K562 (cell line): Measurements from ENCODE around the gene NUP62CL. TPM values are rescaled to one million over a fixed set of nuclear protein-coding genes. Genes with fewer than 3 reads are reported as not detected.

Experiments
- ATAC-seq: fragments of 200-7000 bp; cut with Tn5 transposase; 3 replicates; pipeline ENCODE4 v1.9.1; 2020; ENCODE audit warnings: moderate library complexity
- BruUV-seq: library from RNA; stranded (reverse); fragments of 400-500 nt; replicated peaks from 2 replicates; lab custom pipeline; 2021; lab: Mats Ljungman, UMichigan
- CTCF ChIA-PET: fragments of 300-600 bp; formaldehyde crosslinking; extraction: SDS; loops from one replicate; lab custom pipeline; 2021; ENCODE audit warnings: low intra/inter-chr PET ratio; lab: Yijun Ruan, JAX
- POLR2A ChIA-PET: fragments of 300-600, 350-650 bp; sonication (Branson Sonifier 250); formaldehyde crosslinking; extraction: SDS; loops from one replicate; lab custom pipeline; 2021; ENCODE audit warnings: antibody characterized with exemption, inconsistent platforms; lab: Yijun Ruan, JAX
- DNase-seq, 4 experiments: peaks; one replicate each; pipeline versions ENCODE4 v3.0.0 to v3.0.0-alpha.2; 2011 to 2018; ENCODE audit warnings: low spot score in 3 of 4, mixed read lengths in 3 of 4; ENCODE audit errors: extremely low read depth in 1 of 4
- FAIRE-seq: peaks from 2 replicates; lab custom pipeline; 2011; peaks lifted over from hg19 to GRCh38; lab: Jason Lieb, UNC
- H2AFZ ChIP-seq: 2 replicates; pipeline ENCODE4 v1.6.0; 2011; ENCODE audit warnings: low read depth, low read length, control low read depth, inconsistent platforms
- H3K27ac ChIP-seq: fragments of 200-600 bp; 3 replicates; pipeline ENCODE4 v1.8.0; 2011; ENCODE audit warnings: low read depth, mild to moderate bottlenecking, control low read depth, inconsistent platforms, low read length, moderate library complexity, mixed read lengths; ENCODE audit errors: extremely low read depth
- H3K27me3 ChIP-seq, 2 experiments: fragments of 300-600 bp in 1 of 2; 2 replicates in 1 of 2; 3 replicates in 1 of 2; pipeline versions ENCODE4 v1.6.0 to v1.8.0; 2011; ENCODE audit warnings: inconsistent platforms in 2 of 2, low read length in 2 of 2, mild to moderate bottlenecking in 1 of 2, mixed read lengths in 1 of 2, moderate library complexity in 1 of 2; ENCODE audit not compliant: control insufficient read depth in 2 of 2, insufficient read depth in 2 of 2
- H3K36me3 ChIP-seq: fragments of 300-600 bp; 3 replicates; pipeline ENCODE4 v1.8.0; 2011; ENCODE audit warnings: mild to moderate bottlenecking, low read length, inconsistent platforms; ENCODE audit not compliant: control insufficient read depth, insufficient read depth
- H3K4me1 ChIP-seq, 2 experiments: fragments of 200-600 bp in 1 of 2; replicated peaks in 1 of 2; 2 replicates in 1 of 2; 3 replicates in 1 of 2; pipeline versions ENCODE4 v1.5.1 to v1.8.0; 2011; ENCODE audit warnings: inconsistent platforms in 2 of 2, low read length in 2 of 2, mild to moderate bottlenecking in 1 of 2, mixed read lengths in 1 of 2, moderate library complexity in 1 of 2; ENCODE audit not compliant: control insufficient read depth in 2 of 2, insufficient read depth in 2 of 2
- H3K4me2 ChIP-seq: 2 replicates; pipeline ENCODE4 v1.6.1; 2011; ENCODE audit warnings: low read length, control low read depth, inconsistent platforms, mixed read lengths; ENCODE audit not compliant: insufficient read depth
- H3K4me3 ChIP-seq: fragments of 200-600 bp; sonication (generic), shearing (Covaris generic); 2 replicates; pipeline ENCODE4 v1.5.1; 2016; ENCODE audit warnings: control low read depth, inconsistent platforms
- H3K79me2 ChIP-seq: fragments of 200-600 bp; 3 replicates; pipeline ENCODE4 v1.8.0; 2011; ENCODE audit warnings: low read length, inconsistent platforms; ENCODE audit not compliant: control insufficient read depth, insufficient read depth
- H3K9ac ChIP-seq, 2 experiments: 2 replicates each; pipeline versions ENCODE4 v1.6.0 to v1.6.1; 2011; ENCODE audit warnings: low read depth in 2 of 2, low read length in 2 of 2, control low read depth in 1 of 2, inconsistent platforms in 1 of 2, mild to moderate bottlenecking in 1 of 2, mixed read lengths in 1 of 2; ENCODE audit not compliant: insufficient read depth in 1 of 2
- H3K9me1 ChIP-seq: one replicate; pipeline ENCODE4 v1.6.0; 2011; ENCODE audit warnings: inconsistent platforms, mild to moderate bottlenecking, low read length, moderate library complexity; ENCODE audit not compliant: control insufficient read depth, insufficient read depth
- H3K9me3 ChIP-seq: replicated peaks from 2 replicates; pipeline ENCODE4 v1.5.1; 2011; ENCODE audit warnings: low read depth, low read length, inconsistent platforms; ENCODE audit not compliant: control insufficient read depth, insufficient read depth
- H4K20me1 ChIP-seq: replicated peaks from 2 replicates; pipeline ENCODE4 v1.6.1; 2011; ENCODE audit warnings: low read length, inconsistent platforms, mixed read lengths; ENCODE audit not compliant: control insufficient read depth, insufficient read depth
- FIP1L1 ChIP-seq: fragments of 200-400 bp; formaldehyde crosslinking; IDR thresholded peaks from 2 replicates; pipeline ENCODE4 v1.6.1; 2018; ENCODE audit warnings: mild to moderate bottlenecking, low read depth, low read length; ENCODE audit not compliant: poor library complexity, severe bottlenecking
- SETDB1 ChIP-seq: IDR thresholded peaks from one replicate; pipeline ENCODE4 v1.6.1; 2012; ENCODE audit warnings: low read length, control low read depth, inconsistent platforms
- YY1 ChIP-seq, 3 experiments: IDR thresholded peaks; 2 replicates each; pipeline ENCODE4 v1.6.1; 2011; ENCODE audit warnings: low read length in 2 of 3, mild to moderate bottlenecking in 2 of 3, moderate library complexity in 2 of 3, borderline replicate concordance in 1 of 3, control low read depth in 1 of 3, low read depth in 1 of 3; ENCODE audit not compliant: insufficient read depth in 3 of 3, insufficient replicate concordance in 2 of 3, control insufficient read depth in 1 of 3, insufficient read length in 1 of 3; ENCODE audit errors: extremely low read depth in 1 of 3
- ZNF584 ChIP-seq: fragments of 200-800 bp; sonication (Bioruptor generic); IDR thresholded peaks from 2 replicates; pipeline ENCODE4 v1.6.1; 2016; ENCODE audit warnings: low read depth, mild to moderate bottlenecking, missing genetic modification characterization, missing compliant biosample characterization
- WGBS: fragments of 100-300 bp; shearing (Covaris generic); methylation state at CpG from one replicate; pipeline ENCODE4 v1.1.6; 2016; ENCODE audit warnings: low coverage, mixed read lengths; ENCODE audit not compliant: insufficient coverage; ENCODE audit errors: missing lambda C conversion rate; 5-methylcytosine and 5-hydroxymethylcytosine counted together
- in situ Hi-C: fragments of 300-500 bp; cut with MboI; formaldehyde crosslinking; loops from 4 replicates; pipeline ENCODE4 v1.15.0; 2018; ENCODE audit warnings: inconsistent platforms, mixed read lengths
- intact Hi-C: fragments of 100-400 bp; cut with micrococcal nuclease; formaldehyde crosslinking; loops from 2 replicates; pipeline ENCODE4 v1.14.2; 2022
- polyA plus RNA-seq, 8 experiments: library from polyadenylated mRNA; depleted of rRNA in 4 of 8; stranded (reverse) in 5 of 8; unstranded in 3 of 8; fragments of >200 nt; fragmentation: Nextera tagmentation in 2 of 8; fragmentation: Illumina TruSeq in 1 of 8; extraction: Ambion mirVana in 2 of 8; extraction: Trizol in 1 of 8; gene quantifications; 2 replicates each; pipeline versions ENCODE4 v1.2.1 to v1.2.3, GENCODE V29; 2011 to 2014; ENCODE audit warnings: inconsistent platforms in 1 of 8, missing spikeins in 1 of 8
- total RNA-seq, 7 experiments: library from RNA; depleted of rRNA in 6 of 7; stranded (reverse); fragments of >200 nt in 6 of 7; fragmentation: Illumina TruSeq in 2 of 7; extraction: Trizol in 2 of 7; gene quantifications; 2 replicates each; pipeline versions ENCODE4 v1.2.1 to v1.2.3, GENCODE V29; 2011 to 2021; ENCODE audit warnings: low replicate concordance in 1 of 7
- TF ChIP-seq, protein P1 (sequence below): fragments of 250-450 bp; sonication (Bioruptor Pico); IDR thresholded peaks from 2 replicates; pipeline ENCODE4 v1.4.0; 2020; ENCODE audit warnings: mild to moderate bottlenecking, moderate library complexity

The NUP62CL gene
- total and polyA plus RNA-seq, 9 of the 15 experiments (the other 6 are each of a cell fraction or from before 2014, with no cell fraction given) = 29.7 to 101 (median 42.7) TPM

DNA sequence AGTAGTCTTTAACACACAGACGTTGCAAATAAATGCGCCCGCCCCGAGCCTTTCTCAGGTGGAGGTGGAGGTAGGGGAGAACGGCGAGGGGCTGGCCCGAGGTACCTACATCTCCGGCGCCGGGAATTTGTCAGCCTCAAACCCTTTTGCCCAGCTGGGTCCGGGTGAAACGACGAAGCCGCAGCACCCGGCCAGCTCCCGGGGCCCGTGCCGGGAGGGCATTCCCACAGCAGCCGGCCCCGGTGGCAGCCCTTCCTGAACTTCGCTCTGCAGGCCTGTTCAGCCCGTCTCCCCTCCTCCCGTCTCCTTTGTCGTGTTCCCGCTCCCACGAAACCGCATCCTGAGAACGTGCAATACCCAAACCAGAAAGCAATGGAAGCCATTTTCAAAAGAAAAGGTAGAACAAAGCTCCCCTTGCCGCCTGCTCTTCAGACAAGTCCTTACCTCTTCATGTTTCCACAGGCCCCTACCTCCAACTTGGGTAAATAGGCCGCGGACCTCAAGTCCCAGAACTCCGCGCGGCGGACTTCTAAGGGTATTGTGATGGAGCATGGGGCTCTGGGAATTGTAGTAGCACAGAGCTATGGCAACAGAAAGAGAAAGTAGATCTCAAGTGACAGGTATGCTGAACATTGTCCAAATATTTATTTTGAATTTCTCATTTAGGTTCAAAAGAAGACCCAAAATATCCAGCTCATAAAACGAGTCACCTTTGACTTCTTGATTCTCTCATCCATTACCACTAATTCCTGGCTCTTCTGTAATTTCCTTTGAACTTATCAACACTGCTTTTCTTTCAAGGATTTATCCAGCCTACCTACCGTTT lies 87.7 kb downstream of the NUP62CL start, which contains the start of gene RBM41 (continued):
- TF ChIP-seq, protein P1, sequence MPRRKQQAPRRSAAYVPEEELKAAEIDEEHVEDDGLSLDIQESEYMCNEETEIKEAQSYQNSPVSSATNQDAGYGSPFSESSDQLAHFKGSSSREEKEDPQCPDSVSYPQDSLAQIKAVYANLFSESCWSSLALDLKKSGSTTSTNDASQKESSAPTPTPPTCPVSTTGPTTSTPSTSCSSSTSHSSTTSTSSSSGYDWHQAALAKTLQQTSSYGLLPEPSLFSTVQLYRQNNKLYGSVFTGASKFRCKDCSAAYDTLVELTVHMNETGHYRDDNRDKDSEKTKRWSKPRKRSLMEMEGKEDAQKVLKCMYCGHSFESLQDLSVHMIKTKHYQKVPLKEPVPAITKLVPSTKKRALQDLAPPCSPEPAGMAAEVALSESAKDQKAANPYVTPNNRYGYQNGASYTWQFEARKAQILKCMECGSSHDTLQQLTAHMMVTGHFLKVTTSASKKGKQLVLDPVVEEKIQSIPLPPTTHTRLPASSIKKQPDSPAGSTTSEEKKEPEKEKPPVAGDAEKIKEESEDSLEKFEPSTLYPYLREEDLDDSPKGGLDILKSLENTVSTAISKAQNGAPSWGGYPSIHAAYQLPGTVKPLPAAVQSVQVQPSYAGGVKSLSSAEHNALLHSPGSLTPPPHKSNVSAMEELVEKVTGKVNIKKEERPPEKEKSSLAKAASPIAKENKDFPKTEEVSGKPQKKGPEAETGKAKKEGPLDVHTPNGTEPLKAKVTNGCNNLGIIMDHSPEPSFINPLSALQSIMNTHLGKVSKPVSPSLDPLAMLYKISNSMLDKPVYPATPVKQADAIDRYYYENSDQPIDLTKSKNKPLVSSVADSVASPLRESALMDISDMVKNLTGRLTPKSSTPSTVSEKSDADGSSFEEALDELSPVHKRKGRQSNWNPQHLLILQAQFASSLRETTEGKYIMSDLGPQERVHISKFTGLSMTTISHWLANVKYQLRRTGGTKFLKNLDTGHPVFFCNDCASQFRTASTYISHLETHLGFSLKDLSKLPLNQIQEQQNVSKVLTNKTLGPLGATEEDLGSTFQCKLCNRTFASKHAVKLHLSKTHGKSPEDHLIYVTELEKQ = no peak
- no peak for TF ChIP-seq SETDB1

DNA sequence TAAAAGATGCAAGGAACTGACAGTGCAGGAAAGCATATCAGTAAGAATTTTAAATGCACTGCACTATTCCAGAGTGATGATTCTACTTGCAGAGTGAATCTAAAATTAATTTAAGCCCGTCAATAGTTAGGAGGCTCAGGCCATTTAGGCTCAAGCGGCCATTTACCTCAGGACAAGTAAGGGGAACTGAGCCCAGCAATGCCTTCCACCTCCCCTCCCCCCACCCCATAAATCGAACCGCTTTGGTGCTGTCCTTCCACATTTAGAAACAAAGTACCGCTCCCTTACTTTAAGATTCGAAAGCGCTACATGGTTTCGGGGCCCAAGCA lies 88.3 kb downstream of the NUP62CL start:
- no peak for TF ChIP-seq ZNF584 (CRISPR knock-in tag)
- peak in 1 of 3 experiments; percentile 33 for TF ChIP-seq YY1 (IDR thresholded peaks at IDR 0.05; ENCODE audit: borderline replicate concordance in 1 of 3, control insufficient read depth in 1 of 3, extremely low read depth in 1 of 3, insufficient read depth in 3 of 3, insufficient read length in 1 of 3, insufficient replicate concordance in 2 of 3, low read depth in 1 of 3, low read length in 2 of 3)
- TF ChIP-seq FIP1L1 = no peak
- H3K9me1 ChIP-seq = no peaks in the 10 kb centered on the region
- POLR2A ChIA-PET = no interaction called here
- H3K27ac ChIP-seq = peak overlapping the region; percentile 58; the same call in 2 of the 3 replicates
- peaks cover 70% of the 10 kb centered on the region for H3K36me3 ChIP-seq
- peaks cover 0 to 3% of the 10 kb centered on the region in 2 experiments; a peak in 1 of 5 replicates for H3K4me1 ChIP-seq
- intact Hi-C loops (no loop called here), in situ Hi-C loops (no loop called here)
- H2AFZ ChIP-seq = peak overlapping the region; percentile 69; the same call in 1 of the 2 replicates
- no TSS peak for BruUV-seq
- peak overlapping the region; percentile 66 to 92 for H3K9ac ChIP-seq
- DNase-seq = peak in 2 of 4 experiments; percentile 6 to 21
- peak overlapping the region; percentile 79 for H3K4me2 ChIP-seq
- no peaks in the 10 kb centered on the region for H3K9me3 ChIP-seq
- no peaks in the 10 kb centered on the region for H3K27me3 ChIP-seq
- peak overlapping the region; percentile 56 for H3K4me3 ChIP-seq
- H3K79me2 ChIP-seq = peaks cover 13% of the 10 kb centered on the region; the same call in 2 of the 3 replicates
- 43% methylated on average over 6 of the region's 8 CpGs for WGBS
- no peaks in the 10 kb centered on the region for H4K20me1 ChIP-seq
- FAIRE-seq = no peak
- CTCF ChIA-PET = no interaction called here
- peak; percentile 12 for ATAC-seq
